ENCODE measurements around the gene PDZRN4.

DNA sequence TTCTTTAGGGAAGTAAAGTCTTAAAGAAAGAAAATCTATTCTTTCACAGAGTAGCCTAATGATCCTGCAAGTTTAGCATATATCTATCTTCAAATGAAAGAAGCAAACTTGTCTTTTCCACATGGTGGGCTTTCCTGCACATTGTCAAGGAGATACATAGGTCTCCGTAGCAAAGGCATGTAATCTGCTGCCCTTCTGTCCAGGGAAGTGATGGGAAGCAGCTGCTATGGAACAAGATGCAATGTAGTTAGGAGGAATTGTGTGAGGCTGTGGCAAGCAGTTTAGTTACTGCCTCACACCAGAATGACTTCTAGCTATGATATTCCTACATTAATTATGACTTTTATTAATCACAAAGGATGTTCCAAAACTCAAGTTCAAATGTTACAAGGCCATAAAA is 174.4 kb downstream of the PDZRN4 start:
- TF ChIP-seq, protein P1, sequence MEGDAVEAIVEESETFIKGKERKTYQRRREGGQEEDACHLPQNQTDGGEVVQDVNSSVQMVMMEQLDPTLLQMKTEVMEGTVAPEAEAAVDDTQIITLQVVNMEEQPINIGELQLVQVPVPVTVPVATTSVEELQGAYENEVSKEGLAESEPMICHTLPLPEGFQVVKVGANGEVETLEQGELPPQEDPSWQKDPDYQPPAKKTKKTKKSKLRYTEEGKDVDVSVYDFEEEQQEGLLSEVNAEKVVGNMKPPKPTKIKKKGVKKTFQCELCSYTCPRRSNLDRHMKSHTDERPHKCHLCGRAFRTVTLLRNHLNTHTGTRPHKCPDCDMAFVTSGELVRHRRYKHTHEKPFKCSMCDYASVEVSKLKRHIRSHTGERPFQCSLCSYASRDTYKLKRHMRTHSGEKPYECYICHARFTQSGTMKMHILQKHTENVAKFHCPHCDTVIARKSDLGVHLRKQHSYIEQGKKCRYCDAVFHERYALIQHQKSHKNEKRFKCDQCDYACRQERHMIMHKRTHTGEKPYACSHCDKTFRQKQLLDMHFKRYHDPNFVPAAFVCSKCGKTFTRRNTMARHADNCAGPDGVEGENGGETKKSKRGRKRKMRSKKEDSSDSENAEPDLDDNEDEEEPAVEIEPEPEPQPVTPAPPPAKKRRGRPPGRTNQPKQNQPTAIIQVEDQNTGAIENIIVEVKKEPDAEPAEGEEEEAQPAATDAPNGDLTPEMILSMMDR (IDR thresholded peaks at IDR 0.05), result no peak
- no peak for TF ChIP-seq POLR2A (IDR thresholded peaks at IDR 0.05)
